ENCODE results near the gene MCHR1.
"Not testable (repeated sequence)": the region's sequence is repeated elsewhere in the genome, so short reads cannot be mapped to it uniquely, and the experiment has no call there.

- not testable (repeated sequence) for TF ChIP-seq CTCF (conservative IDR thresholded peaks at IDR 0.05; ENCODE audit: low read depth, low read length); RAD21 (IDR thresholded peaks at IDR 0.05; ENCODE audit: low read length); RCOR1 (IDR thresholded peaks at IDR 0.05; ENCODE audit: insufficient replicate concordance, low read length); POLR2A (IDR thresholded peaks at IDR 0.05; ENCODE audit: low read depth, low read length); MAFK (IDR thresholded peaks at IDR 0.05; ENCODE audit: low read depth, low read length); RFX5 (IDR thresholded peaks at IDR 0.05; ENCODE audit: low read depth, low read length); CEBPB (IDR thresholded peaks at IDR 0.05; ENCODE audit: low read depth, low read length); MXI1 (IDR thresholded peaks at IDR 0.05; ENCODE audit: borderline replicate concordance, low read depth, low read length); SMC3 (IDR thresholded peaks at IDR 0.05; ENCODE audit: low read depth, low read length); USF2 (IDR thresholded peaks at IDR 0.05; ENCODE audit: low read depth, low read length); BHLHE40 (IDR thresholded peaks at IDR 0.05; ENCODE audit: low read depth, low read length); NFE2L2 (IDR thresholded peaks at IDR 0.05; ENCODE audit: low read depth, low read length); ELK1 (IDR thresholded peaks at IDR 0.05; ENCODE audit: borderline replicate concordance, low read depth, low read length); CHD1 (IDR thresholded peaks at IDR 0.05; ENCODE audit: low read depth, low read length)
Observed at GRCh38 chr22:40720156-40720537, 40.9 kb downstream of the MCHR1 start.
